Occipital lobe (tissue), 2 donors: ENCODE results near the gene PRKG1. TPM values are rescaled to one million over a fixed set of nuclear protein-coding genes. Genes with fewer than 3 reads are reported as not detected.
"Not testable (repeated sequence)": the region's sequence is repeated elsewhere in the genome, so short reads cannot be mapped to it uniquely, and the experiment has no call there.

Source experiments
- DNase-seq: peaks from one replicate; lab custom pipeline; 2025; lab: John Stamatoyannopoulos, UW
- total RNA-seq: library from RNA; depleted of rRNA; stranded (reverse); fragments of >200 nt; gene quantifications from one replicate; pipeline ENCODE4 v1.2.3, GENCODE V29; 2014

PRKG1 gene
- total RNA-seq, 1 donor from 2014 or later, result 24.2 TPM

GRCh38 chr10:51502124-51502523, 427.8 kb downstream of the PRKG1 start:
- DNase-seq, result no peak

DNA sequence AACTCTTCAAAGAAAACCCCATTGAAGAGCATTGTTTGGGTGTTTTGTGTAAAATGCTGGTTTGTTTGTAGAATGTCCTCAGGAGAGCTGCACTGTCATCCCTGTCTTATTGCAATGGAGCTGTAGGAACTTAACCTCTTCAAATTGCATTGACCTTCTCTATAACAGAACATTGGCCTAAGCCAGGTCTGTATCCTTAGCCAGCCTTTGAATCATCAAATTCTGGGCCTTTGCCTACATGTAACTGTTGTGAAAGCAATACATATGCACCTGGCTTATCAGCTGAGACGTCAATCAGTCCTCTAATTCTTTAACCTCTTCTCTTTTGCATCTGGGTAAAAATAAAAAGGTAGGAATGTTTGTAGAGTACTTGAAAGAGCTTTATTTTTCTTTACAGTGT, 429.1 kb downstream of the PRKG1 start:
- DNase-seq, result no peak

- DNase-seq, result no peak
Measured at GRCh38 chr10:51507476-51507875, 433.2 kb downstream of the PRKG1 start.

DNA sequence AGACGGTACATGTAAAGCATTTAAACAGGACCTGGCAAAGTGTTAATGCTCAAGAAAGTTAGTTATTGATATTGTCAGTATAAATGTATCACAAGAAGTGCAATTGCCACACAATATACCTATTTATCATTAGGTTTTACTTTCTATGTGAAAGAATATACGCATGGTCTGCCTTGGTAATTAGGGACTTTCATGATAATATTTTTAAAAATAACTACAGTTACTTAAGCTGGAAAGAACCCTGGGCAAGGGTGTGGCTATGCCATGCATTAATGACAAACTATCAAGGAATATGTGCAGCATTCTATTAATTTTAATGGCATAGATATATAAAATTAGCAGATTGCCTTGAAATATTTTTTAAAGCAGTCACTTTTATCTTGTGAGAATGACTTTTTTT, 433.9 kb downstream of the PRKG1 start:
- DNase-seq, result no peak

GRCh38 chr10:51510231-51510630, 435.9 kb downstream of the PRKG1 start:
- no peak for DNase-seq

DNA sequence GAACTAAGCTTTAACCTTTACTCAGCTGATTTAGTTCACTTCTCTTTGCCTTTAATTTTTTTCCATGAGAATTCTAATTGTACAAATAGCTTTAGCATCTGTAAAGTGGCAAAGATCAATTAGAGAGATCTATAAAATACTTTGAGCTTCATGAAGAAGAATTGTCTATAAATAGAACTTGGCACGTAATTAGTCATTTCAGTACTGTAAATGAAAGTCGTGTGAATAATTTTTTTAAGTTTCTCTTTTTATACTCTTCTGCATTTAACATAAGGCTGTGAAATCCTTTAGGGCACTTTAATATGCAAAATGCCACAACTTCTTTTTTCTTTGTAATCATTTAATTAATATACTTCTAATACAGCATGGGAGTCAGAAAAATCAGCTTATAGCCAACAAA, 447.3 kb downstream of the PRKG1 start:
- DNase-seq, result no peak

- no peak for DNase-seq
Measured at GRCh38 chr10:51522858-51523257, 448.6 kb downstream of the PRKG1 start.

DNA sequence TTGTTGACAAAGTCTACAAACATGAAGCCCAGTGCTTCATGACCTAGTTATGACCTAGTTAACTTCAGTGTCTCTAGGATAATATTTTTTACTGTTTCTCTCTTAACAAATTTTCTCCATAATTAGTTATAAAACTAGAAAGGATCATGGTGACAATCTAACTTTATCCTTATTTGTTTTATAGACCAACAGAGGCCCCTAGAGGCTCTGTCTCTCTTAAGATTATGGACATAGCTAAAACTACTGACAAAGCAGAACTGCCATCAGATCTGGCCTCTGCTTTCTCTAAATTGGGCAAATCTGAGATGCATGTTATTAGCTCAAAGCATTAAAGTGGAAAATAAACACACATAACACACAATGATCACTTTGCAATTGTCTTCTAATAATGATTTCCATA, 449.2 kb downstream of the PRKG1 start:
- DNase-seq, result no peak

- DNase-seq, result no peak
Measured at GRCh38 chr10:51524041-51524440, 449.8 kb downstream of the PRKG1 start.

GRCh38 chr10:51527522-51528219, 453.4 kb downstream of the PRKG1 start:
- no peak for DNase-seq

DNA sequence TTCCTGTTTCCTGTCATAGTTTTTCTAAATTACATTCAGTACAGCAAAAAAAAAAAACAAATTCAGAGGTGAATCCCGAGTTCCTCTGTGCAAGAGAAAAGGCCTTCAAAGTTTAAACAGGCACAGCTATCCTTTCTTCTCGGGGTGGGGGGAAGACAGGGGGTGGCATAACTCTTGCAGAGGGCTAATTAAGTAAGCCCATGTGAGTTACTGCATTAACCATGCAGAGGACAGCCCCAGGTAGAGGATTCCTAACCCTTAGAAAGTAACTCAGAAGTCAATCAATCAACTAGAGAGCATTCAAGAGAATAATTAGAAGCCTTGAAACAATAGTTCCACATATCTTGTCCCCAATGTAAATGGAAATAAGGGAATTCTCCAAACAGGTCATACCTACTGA, 454.2 kb downstream of the PRKG1 start:
- DNase-seq, result no peak

GRCh38 chr10:51530541-51530940, 456.3 kb downstream of the PRKG1 start:
- DNase-seq, result no peak

DNA sequence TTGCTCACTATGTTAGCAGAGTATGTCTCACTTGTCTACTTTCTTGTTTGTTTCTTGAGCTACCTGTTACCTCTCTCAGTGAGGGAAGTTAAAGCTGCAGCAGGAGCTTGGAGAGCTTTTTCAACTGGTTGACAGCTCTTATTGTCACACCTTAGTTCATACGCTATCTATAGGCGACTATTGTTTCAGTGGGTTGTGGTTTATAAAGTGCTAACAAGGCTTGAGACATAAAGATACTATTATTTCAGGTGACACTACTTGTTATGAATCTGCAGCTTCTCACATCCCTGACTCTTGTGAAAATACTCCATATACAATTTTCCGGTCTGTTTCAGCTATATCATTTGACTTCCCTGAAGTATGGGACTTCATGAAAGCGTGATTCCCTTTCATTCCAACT, 457.8 kb downstream of the PRKG1 start:
- no peak for DNase-seq

GRCh38 chr10:51542853-51543252, 468.6 kb downstream of the PRKG1 start:
- no peak for DNase-seq

- no peak for DNase-seq
Measured at GRCh38 chr10:51544933-51545332, 470.6 kb downstream of the PRKG1 start.

DNA sequence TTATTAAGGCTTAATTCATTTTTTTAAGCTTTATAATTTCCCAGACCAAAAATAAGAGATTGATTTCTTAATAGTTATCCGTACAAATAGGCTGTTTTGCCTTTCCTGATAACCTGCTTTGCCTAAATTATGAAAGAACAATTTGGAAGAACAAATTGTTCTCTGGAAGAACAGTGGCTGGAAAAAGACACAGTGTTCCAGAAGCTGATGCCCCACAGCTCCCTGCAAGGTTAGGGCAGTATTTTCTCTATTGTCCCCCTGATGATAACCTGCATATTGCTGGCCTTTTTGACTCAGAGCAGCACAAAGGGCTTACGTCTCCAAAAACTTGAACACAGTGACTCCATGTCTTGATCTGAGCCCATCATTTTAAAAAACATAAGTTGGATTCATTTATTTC, 473.7 kb downstream of the PRKG1 start:
- no peak for DNase-seq

- no peak for DNase-seq
Measured at GRCh38 chr10:51552879-51553278, 478.6 kb downstream of the PRKG1 start.

DNA sequence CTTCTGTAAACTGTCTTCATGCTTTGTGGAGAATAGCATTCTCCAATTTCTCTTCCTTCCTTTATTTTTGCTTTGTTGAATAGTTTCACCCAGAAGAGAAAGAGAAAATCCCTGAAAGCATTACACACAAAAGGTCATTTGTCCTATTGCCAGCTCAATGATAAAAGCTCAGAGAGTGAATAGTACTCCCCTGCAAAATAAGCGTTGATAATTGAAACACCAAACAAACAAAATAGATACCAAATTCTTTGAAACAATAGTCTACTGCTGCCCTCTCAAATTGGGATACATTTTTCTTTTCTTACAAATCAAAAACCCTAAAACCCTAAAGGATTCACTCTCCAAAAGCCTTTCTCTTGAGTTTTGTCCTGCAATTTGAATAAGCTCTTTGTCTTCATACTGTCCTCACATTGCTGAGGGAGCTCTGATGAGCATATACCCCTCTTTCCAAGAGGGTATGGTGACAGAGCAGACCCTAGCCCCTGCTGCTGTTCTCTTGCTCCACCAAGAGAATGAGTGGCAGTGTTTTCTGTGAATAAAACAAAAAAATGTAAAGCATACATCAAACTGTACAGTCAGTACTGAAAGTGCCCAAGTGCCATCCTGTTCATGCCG, 490.7 kb downstream of the PRKG1 start:
- DNase-seq, result no peak

- DNase-seq, result no peak
Measured at GRCh38 chr10:51567271-51567670, 493.0 kb downstream of the PRKG1 start.

GRCh38 chr10:51569467-51569866, 495.2 kb downstream of the PRKG1 start:
- no peak for DNase-seq

DNA sequence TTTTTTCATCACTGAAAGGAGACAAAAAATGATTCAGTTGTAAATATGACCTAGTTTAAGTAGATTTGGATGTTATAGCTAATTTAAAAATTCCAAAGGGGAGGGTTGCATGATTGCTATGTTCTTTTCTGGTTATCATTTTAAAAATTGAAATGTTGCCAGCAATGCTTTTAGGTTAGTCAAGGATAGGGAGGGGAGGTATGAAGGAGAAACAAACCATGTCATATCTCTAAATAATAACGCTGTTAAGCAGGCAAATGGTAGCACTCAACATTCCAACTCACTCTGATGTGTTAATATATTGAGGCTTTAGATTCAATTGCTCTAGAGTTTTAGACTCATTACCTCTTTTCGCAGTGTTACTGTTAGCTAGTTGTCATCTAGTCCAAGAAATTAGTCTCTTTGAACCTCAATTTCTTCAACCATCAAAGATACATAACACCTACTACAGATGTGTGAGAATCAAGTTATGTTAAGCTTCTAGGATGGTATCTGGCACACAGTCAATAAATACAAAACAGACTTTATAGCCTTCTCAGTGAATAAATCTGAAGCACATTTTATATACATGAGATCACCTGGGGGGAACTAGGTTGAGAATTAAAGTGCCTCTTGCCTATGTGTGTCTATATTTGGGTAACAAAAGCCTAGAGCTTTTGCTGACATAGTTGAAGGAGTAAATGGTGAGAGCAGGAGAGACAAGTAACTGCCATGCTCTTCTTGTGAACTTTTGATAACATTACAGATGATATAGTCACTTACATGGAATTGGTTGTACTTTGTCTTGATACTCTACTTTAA, 500.2 kb downstream of the PRKG1 start:
- no peak for DNase-seq

DNA sequence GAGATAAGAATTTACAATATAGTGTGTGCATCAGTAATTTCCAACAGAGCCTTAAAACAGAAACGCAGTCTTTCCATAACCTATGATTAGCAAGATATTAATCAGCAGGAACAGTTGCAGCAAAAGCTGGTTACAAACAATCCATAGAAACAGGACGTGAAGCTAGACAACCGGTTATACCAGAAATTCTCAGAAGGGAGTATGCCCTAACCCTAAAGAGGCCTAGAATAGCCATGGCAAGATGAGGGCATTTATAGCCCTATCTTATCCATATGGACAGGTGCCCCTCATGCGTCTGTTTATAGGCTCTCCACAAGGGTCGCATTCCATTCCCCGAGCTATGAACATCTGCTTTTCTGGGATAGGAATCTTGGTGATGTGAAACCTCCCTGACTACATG, 506.9 kb downstream of the PRKG1 start:
- DNase-seq, result not testable (repeated sequence)

DNA sequence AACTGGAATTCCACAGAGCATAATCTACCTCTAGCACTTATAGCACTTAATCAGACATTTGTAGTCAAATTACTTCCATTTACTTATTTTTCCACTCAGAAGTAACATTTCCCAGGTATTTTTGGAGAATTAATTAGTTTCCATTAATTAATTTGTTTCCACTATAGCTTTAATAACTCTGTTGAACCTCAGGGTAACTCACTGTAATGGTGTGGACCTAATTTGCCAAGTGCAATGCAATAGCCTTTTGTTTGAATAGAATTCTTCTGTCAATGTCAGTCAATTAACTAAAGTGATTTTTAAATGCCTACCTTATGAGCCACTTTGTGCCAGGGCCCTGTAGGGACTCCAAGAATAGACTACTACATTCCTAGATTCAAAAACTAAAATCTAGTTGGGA, 509.7 kb downstream of the PRKG1 start:
- no peak for DNase-seq
